Esophagus (tissue), 2 donors: ENCODE measurements around the gene KIRREL3. TPM values are rescaled to one million over a fixed set of nuclear protein-coding genes. Genes with fewer than 3 reads are reported as not detected.

Experiments
- H3K27ac ChIP-seq, 2 donors: one replicate each; pipeline ENCODE4 v1.5.1; 2013; ENCODE audit warnings: low read depth in 2 of 2, mild to moderate bottlenecking in 2 of 2, inconsistent platforms in 1 of 2, low read length in 1 of 2, moderate library complexity in 1 of 2
- H3K27me3 ChIP-seq, 2 donors: one replicate each; pipeline ENCODE4 v1.6.1; 2013; ENCODE audit warnings: low read length in 2 of 2, control low read depth in 1 of 2, mild to moderate bottlenecking in 1 of 2; ENCODE audit not compliant: insufficient read depth in 2 of 2, control insufficient read depth in 1 of 2
- H3K36me3 ChIP-seq, 2 donors: one replicate each; pipeline ENCODE4 v1.6.1; 2013; ENCODE audit warnings: low read length in 1 of 2; ENCODE audit not compliant: control insufficient read depth in 2 of 2, insufficient read depth in 2 of 2
- H3K4me1 ChIP-seq, 2 donors: one replicate each; pipeline ENCODE4 v1.6.1; 2013; ENCODE audit warnings: low read length in 1 of 2; ENCODE audit not compliant: control insufficient read depth in 2 of 2, insufficient read depth in 2 of 2
- H3K4me3 ChIP-seq, 2 donors: one replicate each; pipeline ENCODE4 v1.5.1; 2013; ENCODE audit warnings: low read length in 2 of 2, mild to moderate bottlenecking in 2 of 2, low read depth in 1 of 2, moderate library complexity in 1 of 2
- H3K9me3 ChIP-seq, 2 donors: one replicate each; pipeline ENCODE4 v1.6.1; 2013; ENCODE audit warnings: mild to moderate bottlenecking in 2 of 2, low read depth in 1 of 2, low read length in 1 of 2, moderate library complexity in 1 of 2; ENCODE audit not compliant: control insufficient read depth in 2 of 2, insufficient read depth in 1 of 2
- WGBS, 2 donors: extraction: QIAGEN DNeasy Blood & Tissue Kit; methylation state at CpG; one replicate each; pipeline ENCODE4 v1.1.7; 2013; 5-methylcytosine and 5-hydroxymethylcytosine counted together
- polyA plus RNA-seq, 2 donors: library from polyadenylated mRNA; stranded (reverse); fragments of 200-250 nt; gene quantifications; one replicate each; pipeline ENCODE4 v1.2.3, GENCODE V29; 2013
- donor health status: healthy with polysubstance abuse.
- donor health status: Bipolar disorder and iron deficiency.

Gene KIRREL3
- polyA plus RNA-seq, 2 donors, result 0.05 to 0.12 TPM

DNA sequence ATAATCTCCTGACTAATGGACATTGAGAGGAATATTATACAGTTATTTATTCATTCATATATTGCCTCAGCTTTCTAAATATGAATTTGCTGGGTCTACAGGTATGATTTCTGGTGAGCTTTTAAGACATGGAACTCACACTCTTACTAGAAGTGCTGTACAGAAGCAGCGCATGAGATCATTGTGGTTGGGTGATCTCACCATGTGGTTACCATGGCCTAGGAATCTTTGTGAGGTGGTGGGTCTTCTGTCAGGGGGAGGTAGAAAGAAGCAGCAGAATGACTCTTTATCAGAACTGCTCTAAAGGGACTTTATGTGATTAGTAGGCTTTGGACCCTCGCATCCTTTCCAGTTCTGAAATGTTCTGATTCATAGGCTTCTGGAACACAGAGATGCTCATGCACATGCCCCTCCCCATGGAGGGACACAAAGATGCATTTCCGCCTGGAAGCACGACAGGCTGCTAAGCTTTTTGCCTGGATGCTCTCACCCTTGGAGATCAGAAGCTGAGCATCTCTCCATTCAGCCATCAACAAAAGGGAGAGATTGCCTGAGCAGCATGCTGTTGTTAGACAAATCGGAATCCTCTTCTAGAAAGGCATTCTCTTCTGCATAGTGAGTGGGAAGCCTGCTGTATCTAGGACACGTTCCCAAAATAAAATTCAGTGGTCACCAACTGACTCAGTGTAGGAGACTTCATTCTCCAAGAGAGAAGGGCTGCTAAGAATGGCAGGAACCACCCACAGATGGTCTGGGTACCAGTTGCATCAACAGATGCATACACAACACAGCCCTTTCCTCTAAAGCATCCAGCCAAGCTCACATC is 51.3 kb downstream of the KIRREL3 start:
- no peak overlapping the region for H3K27ac ChIP-seq
- WGBS, 2 donors, result 68 to 73% methylated on average over 6 of the region's 6 CpGs
- H3K36me3 ChIP-seq, result no peaks in the 10 kb centered on the region
- H3K9me3 ChIP-seq, result no peaks in the 10 kb centered on the region
- no peak overlapping the region for H3K4me3 ChIP-seq
- no peaks in the 10 kb centered on the region for H3K4me1 ChIP-seq
- no peaks in the 10 kb centered on the region for H3K27me3 ChIP-seq

DNA sequence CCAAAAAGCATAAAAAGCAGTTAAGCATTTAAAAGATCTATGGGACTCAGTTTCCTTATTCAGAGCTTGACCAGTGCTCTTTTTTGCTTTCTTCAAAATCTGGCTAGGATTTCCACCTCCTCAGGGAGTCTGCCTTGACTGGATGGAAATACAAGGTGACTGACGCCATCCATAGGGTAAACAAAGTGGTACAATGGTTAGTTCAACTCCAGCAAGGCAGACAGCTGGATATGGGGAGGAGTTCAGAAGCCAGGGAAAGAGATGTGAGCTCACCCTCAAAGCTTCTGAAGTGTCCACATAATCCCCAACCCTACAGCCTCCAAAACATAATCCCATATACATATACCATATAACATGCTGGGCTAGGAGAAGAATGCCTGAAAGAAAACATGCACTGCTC is 52.0 kb downstream of the KIRREL3 start:
- H3K4me3 ChIP-seq, result no peak overlapping the region

DNA sequence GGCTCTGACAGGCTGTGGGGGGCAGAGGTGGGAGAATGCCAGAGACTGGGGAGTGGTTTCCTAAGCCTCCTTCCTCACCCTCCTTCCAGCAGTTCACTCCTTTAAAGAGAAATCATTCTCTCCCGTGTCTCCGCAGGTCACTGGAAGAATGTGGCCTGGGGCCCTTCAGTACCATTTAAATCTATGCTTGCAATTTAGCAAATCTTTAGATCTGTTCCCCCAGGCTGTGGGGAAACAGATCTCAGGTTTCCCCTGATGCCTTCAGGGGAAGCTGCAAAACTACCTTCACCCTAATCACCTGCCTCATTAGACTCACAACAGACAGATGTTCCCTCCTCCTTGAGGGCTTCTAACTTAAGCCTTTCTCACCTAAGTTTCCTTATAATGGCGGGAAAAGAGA is 55.3 kb downstream of the KIRREL3 start:
- H3K9me3 ChIP-seq, result no peaks in the 10 kb centered on the region
- H3K27me3 ChIP-seq, result no peaks in the 10 kb centered on the region
- H3K36me3 ChIP-seq, result no peaks in the 10 kb centered on the region
- 61 to 69% methylated on average over 3 of the region's 3 CpGs for WGBS, 2 donors
- H3K4me1 ChIP-seq, result no peaks in the 10 kb centered on the region
- no peak overlapping the region for H3K27ac ChIP-seq
- H3K4me3 ChIP-seq, result no peak overlapping the region

More for the DNA sequence above, 52.0 kb downstream of the KIRREL3 start:
- WGBS, 2 donors, result 27 to 37% methylated on average over 1 of the region's 1 CpG
- Histone ChIP-seq H3K36me3 (no peaks in the 10 kb centered on the region), H3K9me3 (no peaks in the 10 kb centered on the region), H3K4me1 (no peaks in the 10 kb centered on the region), H3K27ac (no peak overlapping the region), H3K27me3 (no peaks in the 10 kb centered on the region)

DNA sequence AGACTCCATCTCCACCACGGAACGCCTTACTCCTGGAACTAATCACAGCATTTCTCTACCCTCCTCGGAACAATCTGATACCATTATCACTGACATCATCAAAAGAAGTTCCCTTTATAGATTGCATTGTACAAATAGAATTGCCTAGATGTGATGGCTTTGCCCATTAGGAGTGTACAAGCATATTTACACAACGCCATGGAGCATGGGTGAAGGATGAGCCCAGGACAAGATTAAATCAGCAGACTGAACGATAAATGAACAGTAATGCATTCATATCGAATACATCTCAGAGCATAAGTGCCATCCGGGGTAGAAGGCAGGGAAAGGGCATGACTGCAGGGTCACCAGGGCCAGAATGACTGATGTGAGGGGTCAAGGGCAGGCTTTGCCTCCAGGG is 57.3 kb downstream of the KIRREL3 start:
- no peaks in the 10 kb centered on the region for H3K27me3 ChIP-seq
- no peak overlapping the region for H3K4me3 ChIP-seq
- H3K27ac ChIP-seq, result no peak overlapping the region
- no peaks in the 10 kb centered on the region for H3K4me1 ChIP-seq
- no peaks in the 10 kb centered on the region for H3K36me3 ChIP-seq
- H3K9me3 ChIP-seq, result no peaks in the 10 kb centered on the region
- WGBS, 2 donors, result 77 to 84% methylated on average over 7 of the region's 7 CpGs

DNA sequence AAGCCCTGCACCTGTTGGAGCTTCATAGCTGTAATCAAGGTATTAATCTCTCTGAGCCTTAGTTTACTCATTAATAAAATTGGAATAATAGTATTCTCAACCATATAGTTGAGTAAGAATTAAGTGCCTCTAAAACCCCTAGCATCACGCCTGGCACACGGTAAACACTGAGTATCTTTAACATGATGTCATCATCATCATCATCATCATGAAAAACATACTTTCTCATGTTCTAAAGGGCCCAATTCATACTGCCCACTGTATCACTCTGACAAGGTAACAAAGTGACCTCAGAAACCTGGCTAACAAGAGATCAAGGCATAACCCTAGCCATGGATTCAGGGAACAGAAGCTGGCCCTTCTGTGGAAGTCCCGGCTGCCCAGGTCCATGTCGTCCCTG is 58.4 kb downstream of the KIRREL3 start:
- H3K27me3 ChIP-seq, result no peaks in the 10 kb centered on the region
- no peaks in the 10 kb centered on the region for H3K4me1 ChIP-seq
- no peaks in the 10 kb centered on the region for H3K9me3 ChIP-seq
- H3K27ac ChIP-seq, result no peak overlapping the region
- whole genome bisulfite sequencing, 2 donors, result 81 to 85% methylated on average over 4 of the region's 4 CpGs
- H3K4me3 ChIP-seq, result no peak overlapping the region
- H3K36me3 ChIP-seq, result no peaks in the 10 kb centered on the region

DNA sequence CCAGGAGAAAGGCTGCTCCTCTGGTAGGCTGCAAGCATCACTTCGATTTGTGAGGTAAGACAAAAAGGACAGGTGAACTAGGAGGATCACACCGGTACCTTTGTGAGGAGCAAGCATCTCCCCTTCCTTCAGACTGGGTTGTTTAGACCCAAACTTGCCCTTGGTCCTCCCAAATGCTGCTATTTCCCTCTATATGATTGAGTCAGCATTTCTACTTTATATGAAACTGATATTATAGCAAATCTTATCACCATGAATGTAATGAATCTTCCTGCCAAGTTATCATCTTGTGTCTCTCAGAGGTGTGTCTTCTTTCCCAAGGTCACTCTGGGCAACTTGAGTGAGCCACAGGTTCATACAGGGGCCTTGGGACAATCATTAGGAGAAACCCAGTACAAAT is 61.0 kb downstream of the KIRREL3 start:
- no peaks in the 10 kb centered on the region for H3K36me3 ChIP-seq
- H3K4me3 ChIP-seq, result no peak overlapping the region
- no peaks in the 10 kb centered on the region for H3K27me3 ChIP-seq
- no peak overlapping the region for H3K27ac ChIP-seq
- no peaks in the 10 kb centered on the region for H3K4me1 ChIP-seq
- 58 to 60% methylated on average over 2 of the region's 2 CpGs for WGBS, 2 donors
- H3K9me3 ChIP-seq, result no peaks in the 10 kb centered on the region

DNA sequence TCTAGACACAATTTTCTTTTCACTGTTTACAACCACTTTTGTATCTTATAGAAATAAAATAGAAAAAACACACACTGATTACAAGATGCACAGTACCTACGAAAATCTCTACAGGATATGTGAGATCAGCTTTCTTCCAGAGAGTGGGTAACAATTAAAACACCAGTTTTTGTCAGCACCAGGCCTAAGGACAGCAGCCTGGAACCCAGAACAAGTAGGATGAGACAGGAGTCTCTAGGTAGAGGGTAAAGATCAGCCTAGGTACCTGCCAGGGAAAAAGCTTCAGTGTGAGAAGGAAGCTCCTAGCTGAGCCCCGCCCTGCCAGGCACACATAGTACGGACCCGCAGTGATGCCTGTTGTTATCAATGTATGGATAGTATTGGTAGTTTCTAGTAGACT is 61.9 kb downstream of the KIRREL3 start:
- H3K27ac ChIP-seq, result no peak overlapping the region
- H3K27me3 ChIP-seq, result no peaks in the 10 kb centered on the region
- no peaks in the 10 kb centered on the region for H3K9me3 ChIP-seq
- no peaks in the 10 kb centered on the region for H3K36me3 ChIP-seq
- WGBS, 2 donors, result 74 to 85% methylated on average over 4 of the region's 4 CpGs
- H3K4me3 ChIP-seq, result no peak overlapping the region
- no peaks in the 10 kb centered on the region for H3K4me1 ChIP-seq

DNA sequence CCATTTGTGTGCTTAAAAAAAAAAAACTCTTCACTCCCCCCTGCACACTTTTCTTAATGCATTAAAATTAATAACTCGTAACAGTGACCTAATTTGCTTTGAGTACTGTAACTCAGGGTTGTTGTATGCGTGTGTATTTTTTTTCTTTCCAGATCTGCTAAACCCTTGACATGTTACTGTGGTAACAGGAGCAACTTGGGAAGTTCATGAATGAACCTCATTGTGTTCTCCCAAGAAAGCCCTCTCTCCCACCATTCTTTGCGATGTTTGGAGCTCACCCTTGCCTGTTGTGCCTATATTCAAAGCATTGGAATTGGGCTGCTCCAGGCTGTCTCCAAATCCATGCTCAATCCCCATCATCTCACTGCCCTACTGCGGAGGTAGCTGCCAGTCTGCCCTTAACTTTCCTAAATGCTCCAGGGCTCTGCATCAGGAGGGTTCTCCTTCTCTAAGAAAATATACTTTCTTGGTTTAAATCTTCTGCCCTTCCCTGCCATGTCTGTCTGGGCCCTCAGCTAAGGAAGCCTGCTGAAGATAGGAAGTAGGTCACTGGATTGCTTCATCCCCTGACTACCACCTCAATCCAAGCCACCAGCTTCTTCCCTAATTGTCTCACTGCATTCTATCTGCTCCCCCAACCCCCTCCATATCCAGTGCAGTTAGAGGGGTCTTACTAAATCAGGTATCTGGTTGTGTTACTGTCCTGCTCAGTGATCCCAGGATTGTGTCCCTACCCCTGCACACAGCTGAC is 70.3 kb downstream of the KIRREL3 start:
- no peaks in the 10 kb centered on the region for H3K9me3 ChIP-seq
- no peak overlapping the region for H3K27ac ChIP-seq
- WGBS, 2 donors, result 54 to 55% methylated on average over 4 of the region's 4 CpGs
- no peak overlapping the region for H3K4me3 ChIP-seq
- H3K36me3 ChIP-seq, result no peaks in the 10 kb centered on the region
- H3K4me1 ChIP-seq, result no peaks in the 10 kb centered on the region
- no peaks in the 10 kb centered on the region for H3K27me3 ChIP-seq

DNA sequence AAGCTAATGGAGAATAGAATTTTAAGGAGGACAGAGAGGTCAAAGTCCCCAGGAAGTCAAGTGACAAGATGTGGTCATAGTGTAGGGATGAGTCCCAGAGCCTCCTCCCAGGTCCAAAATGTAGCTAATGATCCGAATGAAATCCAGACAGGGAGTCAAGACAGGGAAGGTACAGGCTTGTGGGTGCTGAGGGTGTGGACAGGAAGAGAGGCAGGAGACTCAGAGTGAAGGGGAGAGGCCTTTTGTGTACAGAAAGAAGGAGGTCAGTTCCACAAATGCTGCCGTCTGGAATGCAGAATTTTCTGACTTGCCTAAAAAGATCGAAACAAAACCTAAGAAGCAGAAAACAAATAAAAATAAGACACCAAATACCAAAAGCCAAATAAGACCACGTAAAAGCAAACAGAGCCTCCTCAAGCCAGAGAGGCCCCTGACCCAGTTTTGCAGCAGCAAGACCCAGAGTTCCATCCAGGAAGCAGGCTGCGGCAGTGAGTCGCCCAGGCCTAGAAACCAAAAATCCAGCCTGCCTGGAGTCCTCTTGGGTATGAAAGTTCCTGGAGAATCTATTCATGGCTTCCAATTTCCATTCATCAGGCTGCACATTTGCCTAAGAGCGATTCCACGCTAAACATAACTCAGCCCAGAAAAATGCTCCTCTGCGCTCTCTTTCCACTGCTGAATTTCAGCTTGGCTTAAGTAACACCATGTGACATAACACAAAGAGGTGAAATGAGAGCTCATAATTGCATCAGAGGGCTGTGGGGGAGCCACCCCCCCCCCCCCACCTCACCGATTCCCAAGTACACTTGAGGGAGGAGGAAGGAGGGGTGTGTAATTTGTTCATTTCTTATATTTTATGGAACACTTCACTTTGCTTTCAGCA is 71.2 kb downstream of the KIRREL3 start:
- Histone ChIP-seq H3K4me3 (no peak overlapping the region), H3K27ac (no peak overlapping the region), H3K9me3 (no peaks in the 10 kb centered on the region), H3K27me3 (no peaks in the 10 kb centered on the region), H3K4me1 (no peaks in the 10 kb centered on the region), H3K36me3 (no peaks in the 10 kb centered on the region)
- WGBS, 2 donors, result 66 to 69% methylated on average over 10 of the region's 10 CpGs
